COLO668 (cell line): ENCODE measurements around the gene ALKBH6.
"Not testable (repeated sequence)": the region's sequence is repeated elsewhere in the genome, so short reads cannot be mapped to it uniquely, and the experiment has no call there.

Experiments
- DNase-seq: peaks from one replicate; lab custom pipeline; 2025; ENCODE audit not compliant: unreplicated experiment; lab: John Stamatoyannopoulos, UW

The ALKBH6 gene

GRCh38 chr19:36014012-36014924, at the start of gene ALKBH6:
Gene ALKBH6, minus strand, starts transcription at chr19:36014213. Its CDS starts 816 bp downstream, at chr19:36013397.
- peak; percentile 99 for DNase-seq

GRCh38 chr19:36061367-36061766, 47.4 kb upstream of the ALKBH6 start:
- no peak for DNase-seq

GRCh38 chr19:36060430-36060829, 46.4 kb upstream of the ALKBH6 start:
- peak; percentile 21 for DNase-seq

GRCh38 chr19:36059180-36059910, 45.3 kb upstream of the ALKBH6 start:
- no peak for DNase-seq

- peak; percentile 44 for DNase-seq
Observed at GRCh38 chr19:36058481-36059179, 44.6 kb upstream of the ALKBH6 start.

GRCh38 chr19:36054733-36055686, 41.0 kb upstream of the ALKBH6 start, which contains the start of gene WDR62:
Gene WDR62, plus strand, starts transcription at chr19:36054897. Its CDS starts 75 bp downstream, at chr19:36054972.
- DNase-seq: peak; percentile 96

- peak; percentile 99 for DNase-seq
Observed at GRCh38 chr19:36054119-36054732, 40.2 kb upstream of the ALKBH6 start, which contains the start of gene THAP8. Gene THAP8, minus strand, starts transcription at chr19:36054285. Its CDS starts 68 bp downstream, at chr19:36054217.

GRCh38 chr19:36051637-36052036, 37.6 kb upstream of the ALKBH6 start:
- DNase-seq: peak; percentile 37

- DNase-seq: peak; percentile 18
Observed at GRCh38 chr19:36051236-36051635, 37.2 kb upstream of the ALKBH6 start.

GRCh38 chr19:36049080-36049698, 35.2 kb upstream of the ALKBH6 start:
- no peak for DNase-seq

GRCh38 chr19:36047835-36048234, 33.8 kb upstream of the ALKBH6 start:
- DNase-seq: no peak

- DNase-seq: no peak
Observed at GRCh38 chr19:36046443-36047050, 32.5 kb upstream of the ALKBH6 start.

GRCh38 chr19:36043952-36044351, 29.9 kb upstream of the ALKBH6 start:
- DNase-seq: no peak

GRCh38 chr19:36041831-36042230, 27.8 kb upstream of the ALKBH6 start:
- DNase-seq: no peak

- DNase-seq: not testable (repeated sequence)
Observed at GRCh38 chr19:36041092-36041491, 27.1 kb upstream of the ALKBH6 start.

- DNase-seq: no peak
Observed at GRCh38 chr19:36040495-36040894, 26.5 kb upstream of the ALKBH6 start.

- DNase-seq: peak; percentile 2
Observed at GRCh38 chr19:36032251-36033104, 18.5 kb upstream of the ALKBH6 start, which contains the start of gene CLIP3. Gene CLIP3, minus strand, starts transcription at chr19:36032873. Its CDS starts 516 bp downstream, at chr19:36032357.

- DNase-seq: no peak
Observed at GRCh38 chr19:36031308-36031707, 17.3 kb upstream of the ALKBH6 start.
